Endothelial cell (in vitro differentiated cells): ENCODE data around the gene RNF212. TPM values are rescaled to one million over a fixed set of nuclear protein-coding genes. Genes with fewer than 3 reads are reported as not detected.

Experiments used
- DNase-seq: peaks from one replicate; pipeline ENCODE4 v3.0.0; 2021; ENCODE audit warnings: low spot score
- H3K27ac Mint-ChIP-seq: one replicate; pipeline ENCODE4 v1.8.0; 2021; ENCODE audit warnings: mixed read lengths, inconsistent platforms; ENCODE audit not compliant: unreplicated experiment
- H3K27me3 Mint-ChIP-seq: one replicate; pipeline ENCODE4 v1.8.0; 2021; ENCODE audit warnings: mild to moderate bottlenecking, moderate library complexity, mixed read lengths, inconsistent platforms; ENCODE audit not compliant: unreplicated experiment
- H3K36me3 Mint-ChIP-seq: one replicate; pipeline ENCODE4 v1.8.0; 2021; ENCODE audit warnings: mild to moderate bottlenecking, low read depth, mixed read lengths, inconsistent platforms; ENCODE audit not compliant: unreplicated experiment
- H3K4me1 Mint-ChIP-seq: one replicate; pipeline ENCODE4 v1.8.0; 2021; ENCODE audit warnings: mild to moderate bottlenecking, mixed read lengths, inconsistent platforms; ENCODE audit not compliant: unreplicated experiment
- H3K4me3 Mint-ChIP-seq: one replicate; pipeline ENCODE4 v1.8.0; 2021; ENCODE audit warnings: mild to moderate bottlenecking, mixed read lengths, inconsistent platforms; ENCODE audit not compliant: unreplicated experiment
- H3K9me3 Mint-ChIP-seq: one replicate; pipeline ENCODE4 v1.8.0; 2021; ENCODE audit warnings: mixed read lengths, inconsistent platforms; ENCODE audit not compliant: unreplicated experiment
- total RNA-seq: library from RNA; stranded (reverse); fragmentation: NEBNext Ultra II Directional; extraction: Animal tissue kit (Norgen Biotek cat#: 25700); gene quantifications from one replicate; pipeline ENCODE4 v1.2.1, GENCODE V29; 2021; ENCODE audit not compliant: unreplicated experiment
- TF ChIP-seq, protein P1 (sequence below): fragments of 200-600 bp; sonication (generic); IDR thresholded peaks from one replicate; pipeline ENCODE4 v1.5.0; 2021; ENCODE audit warnings: antibody characterized with exemption; ENCODE audit not compliant: unreplicated experiment

Gene RNF212
- total RNA-seq, 1 donor from 2014 or later: 3.3 TPM

DNA sequence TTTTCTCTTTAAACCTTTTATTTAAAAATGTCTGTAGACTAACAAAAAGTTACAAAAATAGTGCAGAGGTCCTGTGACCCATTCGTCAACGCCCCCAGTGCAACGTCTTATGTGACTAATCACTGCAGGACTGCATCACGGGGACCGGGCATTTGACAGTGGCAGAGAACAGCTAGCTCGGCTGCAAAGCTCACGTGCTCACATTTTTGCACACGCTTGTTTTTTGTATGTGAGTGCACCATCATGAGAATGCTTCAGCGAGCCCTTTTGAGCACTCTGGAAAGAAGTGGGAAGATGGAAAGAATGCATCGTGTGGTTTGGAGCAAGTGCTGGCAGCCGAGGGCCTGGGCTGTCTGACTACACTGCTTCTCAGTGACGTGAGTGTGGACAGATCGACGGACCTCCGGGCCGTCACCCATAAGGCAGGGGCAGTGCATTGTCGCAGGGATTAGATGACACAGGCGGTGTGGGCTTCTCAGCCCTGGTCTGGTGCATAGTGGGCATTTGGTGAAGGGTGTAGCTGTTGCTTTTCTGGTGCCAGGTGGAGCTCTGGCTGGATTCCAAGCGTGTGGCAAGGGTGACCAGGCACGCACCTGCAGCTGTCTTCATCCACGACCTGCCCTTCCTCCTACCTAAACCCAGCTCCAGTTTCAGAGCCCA lies 41.3 kb upstream of the RNF212 start:
- TF ChIP-seq, protein P1, sequence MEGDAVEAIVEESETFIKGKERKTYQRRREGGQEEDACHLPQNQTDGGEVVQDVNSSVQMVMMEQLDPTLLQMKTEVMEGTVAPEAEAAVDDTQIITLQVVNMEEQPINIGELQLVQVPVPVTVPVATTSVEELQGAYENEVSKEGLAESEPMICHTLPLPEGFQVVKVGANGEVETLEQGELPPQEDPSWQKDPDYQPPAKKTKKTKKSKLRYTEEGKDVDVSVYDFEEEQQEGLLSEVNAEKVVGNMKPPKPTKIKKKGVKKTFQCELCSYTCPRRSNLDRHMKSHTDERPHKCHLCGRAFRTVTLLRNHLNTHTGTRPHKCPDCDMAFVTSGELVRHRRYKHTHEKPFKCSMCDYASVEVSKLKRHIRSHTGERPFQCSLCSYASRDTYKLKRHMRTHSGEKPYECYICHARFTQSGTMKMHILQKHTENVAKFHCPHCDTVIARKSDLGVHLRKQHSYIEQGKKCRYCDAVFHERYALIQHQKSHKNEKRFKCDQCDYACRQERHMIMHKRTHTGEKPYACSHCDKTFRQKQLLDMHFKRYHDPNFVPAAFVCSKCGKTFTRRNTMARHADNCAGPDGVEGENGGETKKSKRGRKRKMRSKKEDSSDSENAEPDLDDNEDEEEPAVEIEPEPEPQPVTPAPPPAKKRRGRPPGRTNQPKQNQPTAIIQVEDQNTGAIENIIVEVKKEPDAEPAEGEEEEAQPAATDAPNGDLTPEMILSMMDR: no peak
- Mint-ChIP-seq H3K36me3 (peaks cover 14% of the 10 kb centered on the region), H3K4me1 (no peaks in the 10 kb centered on the region), H3K4me3 (no peak overlapping the region), H3K27me3 (peaks cover 2% of the 10 kb centered on the region), H3K27ac (no peak overlapping the region), H3K9me3 (no peaks in the 10 kb centered on the region)
- DNase-seq: no peak

DNA sequence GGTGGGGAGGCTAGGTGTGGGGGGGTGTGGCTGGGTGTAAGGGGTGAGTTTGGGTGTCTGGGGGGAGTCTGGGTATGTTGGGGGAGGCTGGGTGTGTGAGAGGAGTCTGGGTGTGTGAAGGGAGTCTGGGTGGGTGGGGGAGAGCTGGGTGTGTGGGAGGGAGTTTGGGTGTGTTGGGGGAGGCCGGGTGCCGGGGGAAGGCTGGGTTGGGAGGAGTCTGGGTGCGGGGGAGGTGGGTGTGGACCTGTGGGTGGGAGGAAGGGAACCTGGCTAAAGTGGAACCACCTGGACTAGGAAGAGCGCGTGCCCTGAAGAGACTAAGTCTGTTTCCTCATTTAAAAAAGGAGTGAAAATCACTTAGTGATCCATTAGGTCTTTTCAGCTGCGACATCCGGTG lies 40.8 kb upstream of the RNF212 start:
- TF ChIP-seq, protein P1: no peak
- H3K4me1 Mint-ChIP-seq: no peaks in the 10 kb centered on the region
- DNase-seq: no peak
- H3K27ac Mint-ChIP-seq: no peak overlapping the region
- no peak overlapping the region for H3K4me3 Mint-ChIP-seq
- no peaks in the 10 kb centered on the region for H3K9me3 Mint-ChIP-seq
- peaks cover 2% of the 10 kb centered on the region for H3K27me3 Mint-ChIP-seq
- H3K36me3 Mint-ChIP-seq: peaks cover 16% of the 10 kb centered on the region

DNA sequence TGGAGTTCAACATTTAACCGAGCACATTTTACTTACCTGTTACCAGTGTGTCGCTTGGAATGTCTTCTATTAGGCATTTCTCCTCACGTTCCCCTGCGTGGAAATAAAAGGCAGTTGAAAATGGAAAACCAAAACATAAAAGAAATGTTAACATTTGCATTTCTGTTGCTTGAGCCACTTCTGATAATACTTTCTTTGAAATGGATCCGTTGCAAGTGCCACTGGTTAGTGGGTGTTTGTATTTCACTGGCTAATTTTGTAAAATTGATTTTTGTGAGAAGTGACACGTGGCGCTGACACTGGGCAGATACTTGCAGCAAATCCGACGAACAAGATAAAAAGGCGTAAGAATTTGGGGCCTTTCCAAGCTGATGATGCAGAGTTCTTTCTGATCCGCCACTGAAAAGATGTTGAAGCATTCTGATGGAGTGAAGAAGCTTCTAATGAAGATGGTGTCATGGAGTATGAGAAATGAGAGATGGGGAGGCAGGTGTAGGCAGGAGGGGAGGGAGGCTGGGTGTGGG lies 40.3 kb upstream of the RNF212 start:
- no peak overlapping the region for H3K27ac Mint-ChIP-seq
- no peak for DNase-seq
- H3K27me3 Mint-ChIP-seq: peaks cover 2% of the 10 kb centered on the region
- TF ChIP-seq, protein P1: no peak
- peaks cover 20% of the 10 kb centered on the region for H3K36me3 Mint-ChIP-seq
- no peaks in the 10 kb centered on the region for H3K9me3 Mint-ChIP-seq
- no peak overlapping the region for H3K4me3 Mint-ChIP-seq
- no peaks in the 10 kb centered on the region for H3K4me1 Mint-ChIP-seq

DNA sequence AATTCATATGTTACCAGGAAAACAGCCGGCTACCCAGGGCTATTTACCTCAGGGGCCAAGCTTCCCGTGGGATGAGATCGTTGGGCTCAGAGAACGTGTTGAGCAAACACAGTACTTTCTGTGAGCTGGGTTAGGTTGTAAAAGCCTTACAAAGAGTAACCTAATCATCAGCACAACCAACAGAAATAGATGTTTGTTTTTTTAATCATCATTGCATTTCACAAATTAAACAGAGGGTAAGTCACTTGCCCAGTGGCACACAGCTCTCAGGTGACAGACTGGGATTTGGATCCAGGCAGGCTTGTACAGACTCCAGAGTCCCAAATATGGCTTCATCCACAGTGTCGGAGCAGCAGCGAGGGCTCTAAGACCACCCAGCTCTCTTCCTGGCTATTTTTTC lies 38.9 kb upstream of the RNF212 start:
- DNase-seq: no peak
- TF ChIP-seq, protein P1: no peak
- Mint-ChIP-seq H3K9me3 (no peaks in the 10 kb centered on the region), H3K4me3 (no peak overlapping the region), H3K36me3 (peaks cover 15% of the 10 kb centered on the region), H3K27me3 (no peaks in the 10 kb centered on the region), H3K4me1 (no peaks in the 10 kb centered on the region), H3K27ac (no peak overlapping the region)

DNA sequence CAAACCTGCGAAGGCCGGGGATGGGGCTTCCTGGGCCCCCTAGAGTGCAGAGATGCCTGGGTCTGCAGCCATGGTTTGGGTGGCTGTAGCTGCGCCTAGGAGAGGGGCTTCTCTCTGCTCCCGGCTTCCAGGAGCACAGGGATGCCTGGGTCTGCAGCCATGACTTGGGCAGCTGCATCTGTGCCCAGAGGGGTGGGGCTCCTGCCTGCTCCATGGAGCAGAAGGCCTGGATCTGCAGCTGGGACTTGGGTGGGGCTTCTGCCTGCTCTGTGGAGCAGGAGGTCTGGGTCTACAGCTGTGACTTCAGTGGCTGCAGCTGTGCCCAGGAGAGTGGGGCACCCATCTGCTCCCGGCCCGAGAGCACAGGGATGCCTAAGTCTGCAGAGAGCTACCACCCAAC lies 38.2 kb upstream of the RNF212 start:
- DNase-seq: no peak
- TF ChIP-seq, protein P1: no peak
- peaks cover 15% of the 10 kb centered on the region for H3K36me3 Mint-ChIP-seq
- H3K27me3 Mint-ChIP-seq: no peaks in the 10 kb centered on the region
- H3K9me3 Mint-ChIP-seq: no peaks in the 10 kb centered on the region
- H3K4me1 Mint-ChIP-seq: no peaks in the 10 kb centered on the region
- no peak overlapping the region for H3K27ac Mint-ChIP-seq
- no peak overlapping the region for H3K4me3 Mint-ChIP-seq
